HUES64 (cell line): Measurements from ENCODE around the gene CREB3L2.
A peak's percentile ranks its signal among the peaks of the same experiment; 100 is the strongest.

Experiments
- H3K27ac ChIP-seq: 2 replicates; pipeline ENCODE4 v1.7.0; 2013; ENCODE audit warnings: low read depth, low read length, inconsistent platforms
- H3K27me3 ChIP-seq: 2 replicates; pipeline ENCODE4 v1.6.1; 2013; ENCODE audit warnings: mild to moderate bottlenecking, low read length; ENCODE audit not compliant: insufficient read depth
- H3K36me3 ChIP-seq: 2 replicates; pipeline ENCODE4 v1.6.1; 2013; ENCODE audit warnings: mild to moderate bottlenecking, low read length; ENCODE audit not compliant: insufficient read depth
- H3K4me1 ChIP-seq: 2 replicates; pipeline ENCODE4 v1.6.1; 2013; ENCODE audit warnings: mild to moderate bottlenecking, low read length, moderate library complexity; ENCODE audit not compliant: insufficient read depth
- H3K4me3 ChIP-seq: 2 replicates; pipeline ENCODE4 v1.5.1; 2013; ENCODE audit warnings: mild to moderate bottlenecking, low read length, moderate library complexity
- H3K9ac ChIP-seq: 2 replicates; pipeline ENCODE4 v1.6.1; 2013; ENCODE audit warnings: mild to moderate bottlenecking, low read depth, low read length
- H3K9me3 ChIP-seq: 2 replicates; pipeline ENCODE4 v1.6.1; 2013; ENCODE audit warnings: low read depth, low read length; ENCODE audit not compliant: insufficient read depth
- WGBS: fragments of 150-250, 120-280 bp; methylation state at CpG from one replicate; pipeline ENCODE4 v1.1.7; 2013; ENCODE audit warnings: missing lambda C conversion rate; 5-methylcytosine and 5-hydroxymethylcytosine counted together

Gene CREB3L2

GRCh38 chr7:138009350-138009653 lies 7.4 kb upstream of the CREB3L2 start:
- Histone ChIP-seq H3K36me3 (no peaks in the 10 kb centered on the region), H3K27ac (no peak overlapping the region), H3K4me1 (peaks cover 12% of the 10 kb centered on the region; the same call in 1 of the 2 replicates), H3K4me3 (no peak overlapping the region), H3K9me3 (no peaks in the 10 kb centered on the region), H3K9ac (no peak overlapping the region), H3K27me3 (no peaks in the 10 kb centered on the region)
- 94% methylated on average over 1 of the region's 1 CpG for WGBS

GRCh38 chr7:138008588-138009349 lies 6.9 kb upstream of the CREB3L2 start:
- H3K27me3 ChIP-seq: no peaks in the 10 kb centered on the region
- H3K9ac ChIP-seq: no peak overlapping the region
- no peak overlapping the region for H3K4me3 ChIP-seq
- H3K4me1 ChIP-seq: peaks cover 12% of the 10 kb centered on the region; the same call in 1 of the 2 replicates
- H3K27ac ChIP-seq: no peak overlapping the region
- no peaks in the 10 kb centered on the region for H3K9me3 ChIP-seq
- H3K36me3 ChIP-seq: no peaks in the 10 kb centered on the region
- 61% methylated on average over 17 of the region's 17 CpGs for WGBS

- Histone ChIP-seq H3K27ac (no peak overlapping the region), H3K9ac (no peak overlapping the region), H3K36me3 (no peaks in the 10 kb centered on the region), H3K9me3 (no peaks in the 10 kb centered on the region), H3K4me3 (no peak overlapping the region), H3K27me3 (no peaks in the 10 kb centered on the region), H3K4me1 (peaks cover 12% of the 10 kb centered on the region; the same call in 1 of the 2 replicates)
- WGBS: 94% methylated on average over 7 of the region's 7 CpGs
Measured at GRCh38 chr7:138008019-138008587, 6.2 kb upstream of the CREB3L2 start.

- Histone ChIP-seq H3K27ac (no peak overlapping the region), H3K9ac (no peak overlapping the region)
- 95% methylated on average over 2 of the region's 2 CpGs for WGBS
Measured at GRCh38 chr7:138006106-138006505, 4.2 kb upstream of the CREB3L2 start.

GRCh38 chr7:138004936-138005335 lies 3.0 kb upstream of the CREB3L2 start:
- 96% methylated on average over 4 of the region's 4 CpGs for WGBS
- Histone ChIP-seq H3K9ac (no peak overlapping the region), H3K27ac (no peak overlapping the region), H3K36me3 (no peaks in the 10 kb centered on the region), H3K9me3 (no peaks in the 10 kb centered on the region), H3K4me1 (peaks cover 10% of the 10 kb centered on the region), H3K4me3 (no peak overlapping the region), H3K27me3 (no peaks in the 10 kb centered on the region)

More at GRCh38 chr7:138006106-138006505, 4.2 kb upstream of the CREB3L2 start:
- Histone ChIP-seq H3K4me1 (peaks cover 7% of the 10 kb centered on the region; the same call in 1 of the 2 replicates), H3K36me3 (no peaks in the 10 kb centered on the region), H3K27me3 (no peaks in the 10 kb centered on the region), H3K4me3 (no peak overlapping the region), H3K9me3 (no peaks in the 10 kb centered on the region)

- peaks cover 17% of the 10 kb centered on the region for H3K4me1 ChIP-seq
- no peaks in the 10 kb centered on the region for H3K9me3 ChIP-seq
- no peak overlapping the region for H3K9ac ChIP-seq
- 0 out of 2 replicates have a peak, but pooled peaks cover under 1% of the 10 kb centered on the region for H3K36me3 ChIP-seq
- 97% methylated on average over 4 of the region's 4 CpGs for WGBS
- no peak overlapping the region for H3K27ac ChIP-seq
- H3K4me3 ChIP-seq: no peak overlapping the region
- H3K27me3 ChIP-seq: no peaks in the 10 kb centered on the region
Measured at GRCh38 chr7:138004046-138004445, 2.2 kb upstream of the CREB3L2 start.

GRCh38 chr7:138002828-138003189 lies 923 bp upstream of the CREB3L2 start:
- Histone ChIP-seq H3K4me3 (no peak overlapping the region), H3K9me3 (no peaks in the 10 kb centered on the region), H3K36me3 (peaks cover 9% of the 10 kb centered on the region), H3K27me3 (no peaks in the 10 kb centered on the region), H3K27ac (no peak overlapping the region), H3K4me1 (peaks cover 23% of the 10 kb centered on the region), H3K9ac (no peak overlapping the region)
- 74% methylated on average over 6 of the region's 6 CpGs for WGBS

- Histone ChIP-seq H3K36me3 (peaks cover 10% of the 10 kb centered on the region), H3K27ac (peak overlapping the region; percentile 88; the same call in 1 of the 2 replicates), H3K9ac (no peak overlapping the region), H3K4me3 (peak overlapping the region; percentile 78), H3K27me3 (no peaks in the 10 kb centered on the region), H3K4me1 (peaks cover 23% of the 10 kb centered on the region), H3K9me3 (no peaks in the 10 kb centered on the region)
- 2% methylated on average over 26 of the region's 28 CpGs for WGBS
Measured at GRCh38 chr7:138002096-138002827, 376 bp upstream of the CREB3L2 start.

- H3K27ac ChIP-seq: peak overlapping the region; percentile 67; the same call in 1 of the 2 replicates
- H3K36me3 ChIP-seq: peaks cover 10% of the 10 kb centered on the region
- H3K27me3 ChIP-seq: no peaks in the 10 kb centered on the region
- peak overlapping the region; percentile 78 for H3K4me3 ChIP-seq
- peak overlapping the region; percentile 70; the same call in 1 of the 2 replicates for H3K9ac ChIP-seq
- no peaks in the 10 kb centered on the region for H3K9me3 ChIP-seq
- H3K4me1 ChIP-seq: peaks cover 23% of the 10 kb centered on the region
- WGBS: 7% methylated on average over 7 of the region's 7 CpGs
Measured at GRCh38 chr7:138000081-138000701, 1.7 kb downstream of the CREB3L2 start.

GRCh38 chr7:137999496-138000080 lies 2.3 kb downstream of the CREB3L2 start:
- 53% methylated on average over 4 of the region's 4 CpGs for WGBS
- Histone ChIP-seq H3K27ac (no peak overlapping the region; the same call in 1 of the 2 replicates), H3K4me1 (peaks cover 23% of the 10 kb centered on the region)

More at GRCh38 chr7:137999496-138000080, 2.3 kb downstream of the CREB3L2 start:
- H3K9me3 ChIP-seq: no peaks in the 10 kb centered on the region
- H3K4me3 ChIP-seq: peak overlapping the region; percentile 78
- peaks cover 10% of the 10 kb centered on the region for H3K36me3 ChIP-seq
- H3K27me3 ChIP-seq: no peaks in the 10 kb centered on the region
- H3K9ac ChIP-seq: no peak overlapping the region
